SHP77 (cell line): ENCODE data around the gene TTC28.
"Not testable (repeated sequence)": the region's sequence is repeated elsewhere in the genome, so short reads cannot be mapped to it uniquely, and the experiment has no call there.

Source experiments
- DNase-seq, 2 experiments: peaks; one replicate each; lab custom pipeline; 2025; lab: John Stamatoyannopoulos, UW

TTC28 gene

DNA sequence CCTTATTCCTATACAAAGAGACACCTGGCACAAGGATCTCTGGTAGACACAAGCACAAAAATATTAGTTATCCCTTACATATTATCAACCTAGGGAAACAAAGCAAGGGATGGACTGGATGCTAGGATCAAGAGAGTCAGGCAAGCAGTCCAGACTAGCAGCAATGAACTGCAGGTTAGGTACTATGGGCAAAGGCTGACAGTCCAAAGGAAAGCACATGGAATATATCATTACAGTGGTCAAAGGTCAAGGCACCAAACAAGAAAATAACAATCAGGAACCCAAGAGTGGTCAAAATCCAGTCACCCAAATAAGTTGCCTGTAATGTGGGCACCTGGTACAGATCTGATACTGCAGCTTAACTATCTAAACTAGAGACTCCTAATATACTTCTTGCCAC is 77.7 kb downstream of the TTC28 start:
- no peak for DNase-seq

DNA sequence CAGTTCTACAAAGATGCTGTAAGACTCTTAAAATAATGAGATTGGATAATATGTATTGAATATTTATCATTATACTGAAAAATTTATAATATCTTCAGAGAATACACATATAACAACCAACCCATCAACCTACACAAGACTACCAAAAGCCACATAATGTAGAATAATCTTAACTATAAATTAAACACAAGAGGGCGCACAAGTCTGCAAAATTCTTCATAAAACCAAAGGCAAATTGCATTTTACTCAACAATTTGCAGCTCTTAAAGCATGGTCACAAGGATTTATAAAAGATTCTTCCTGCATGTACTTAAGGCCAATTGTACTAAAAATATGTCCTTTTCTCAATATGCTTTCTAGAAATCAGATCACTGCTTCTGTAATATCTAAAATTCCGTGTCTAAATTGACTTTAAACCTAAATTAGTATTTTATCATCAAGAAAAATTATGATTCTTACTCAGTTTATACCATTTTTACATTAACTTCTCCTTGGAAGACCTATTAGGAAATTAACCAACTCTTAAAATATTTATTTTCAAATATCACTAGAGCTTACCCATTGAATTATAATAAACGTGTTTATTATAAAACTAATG is 79.0 kb downstream of the TTC28 start:
- DNase-seq, result peak; percentile 59 to 61

- no peak for DNase-seq
Measured at GRCh38 chr22:28599693-28600092, 79.9 kb downstream of the TTC28 start.

DNA sequence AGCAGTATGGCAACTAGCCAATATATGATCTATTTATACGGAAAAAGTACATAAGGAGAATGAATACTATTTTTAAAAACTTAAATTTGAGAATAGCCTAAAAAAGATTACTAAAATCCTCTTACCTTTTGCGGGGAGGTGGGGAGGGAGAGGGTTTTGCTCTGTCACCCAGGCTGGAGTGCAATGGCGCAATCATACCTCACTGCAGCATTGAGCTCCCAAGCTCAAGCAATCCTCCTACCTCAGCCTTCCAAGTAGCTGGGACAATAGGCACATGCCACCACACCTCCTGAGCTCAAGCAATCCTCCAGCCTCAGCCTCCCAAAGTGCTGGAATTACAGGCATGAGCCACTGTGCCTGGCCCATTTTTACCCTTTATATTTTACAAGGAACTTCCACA is 82.0 kb downstream of the TTC28 start:
- DNase-seq, result no peak

DNA sequence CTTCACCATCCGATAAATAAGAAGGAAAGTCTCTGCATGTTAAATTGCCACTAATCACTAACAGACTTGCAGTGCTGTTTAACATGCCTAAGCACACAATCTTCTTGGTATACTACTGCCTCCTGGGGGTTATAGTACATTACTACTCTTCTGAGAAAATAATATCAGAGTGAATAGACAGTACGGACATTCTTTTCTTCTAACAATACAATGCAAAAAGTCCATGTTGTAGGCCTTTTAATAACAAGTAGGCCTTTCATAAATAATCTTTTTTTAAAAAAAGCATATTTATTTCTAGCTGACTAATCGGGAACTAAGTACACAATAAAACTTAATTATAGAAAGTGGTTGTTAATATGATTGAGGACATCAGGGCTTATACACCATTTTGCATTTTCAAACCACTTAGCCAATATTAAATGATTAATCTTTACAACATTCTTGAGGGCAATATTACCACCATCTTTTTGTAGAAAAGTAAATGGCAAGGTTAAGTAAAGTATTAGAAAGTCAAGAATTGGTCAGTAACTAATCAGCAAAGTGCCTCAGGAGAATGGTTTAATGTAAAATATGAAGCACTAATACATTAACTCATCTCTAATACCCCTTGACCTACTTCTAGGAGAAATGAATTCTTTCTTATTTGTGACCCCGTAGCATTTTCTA is 84.7 kb downstream of the TTC28 start:
- DNase-seq, result peak; percentile 65 to 72

DNA sequence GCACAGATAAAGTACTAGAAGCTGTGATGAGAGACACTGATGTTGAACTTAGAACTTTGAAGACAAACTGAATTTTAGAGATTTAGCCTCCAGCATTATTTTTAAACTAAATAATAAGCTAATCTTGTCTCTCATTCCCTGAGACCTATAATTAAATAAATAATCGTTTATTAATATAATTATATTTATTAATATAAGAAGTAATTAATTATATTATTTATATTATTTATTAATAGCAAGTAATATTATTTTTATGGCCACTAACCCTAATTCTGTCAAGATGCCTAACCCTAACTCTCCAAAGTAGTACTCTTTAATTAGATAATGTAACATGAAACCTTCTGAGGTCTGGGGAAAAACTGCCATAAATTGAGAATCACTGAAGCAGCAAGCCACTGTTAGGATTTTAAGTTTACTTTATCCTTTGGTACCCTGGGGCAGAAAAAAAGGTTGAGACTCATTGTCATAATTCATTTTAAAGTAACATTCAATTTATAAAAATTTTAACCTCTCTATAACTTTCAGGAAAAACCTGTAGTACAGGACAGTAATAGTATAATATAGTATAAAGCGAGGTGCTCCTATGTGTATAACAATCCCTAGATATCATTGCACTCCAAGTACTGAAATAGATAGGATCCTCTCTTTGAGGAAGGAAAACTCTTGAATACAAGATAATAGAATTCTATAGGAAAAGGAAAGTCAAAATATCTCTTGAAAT is 85.4 kb downstream of the TTC28 start:
- DNase-seq, result no peak

GRCh38 chr22:28593299-28593698 is 86.3 kb downstream of the TTC28 start:
- no peak for DNase-seq

DNA sequence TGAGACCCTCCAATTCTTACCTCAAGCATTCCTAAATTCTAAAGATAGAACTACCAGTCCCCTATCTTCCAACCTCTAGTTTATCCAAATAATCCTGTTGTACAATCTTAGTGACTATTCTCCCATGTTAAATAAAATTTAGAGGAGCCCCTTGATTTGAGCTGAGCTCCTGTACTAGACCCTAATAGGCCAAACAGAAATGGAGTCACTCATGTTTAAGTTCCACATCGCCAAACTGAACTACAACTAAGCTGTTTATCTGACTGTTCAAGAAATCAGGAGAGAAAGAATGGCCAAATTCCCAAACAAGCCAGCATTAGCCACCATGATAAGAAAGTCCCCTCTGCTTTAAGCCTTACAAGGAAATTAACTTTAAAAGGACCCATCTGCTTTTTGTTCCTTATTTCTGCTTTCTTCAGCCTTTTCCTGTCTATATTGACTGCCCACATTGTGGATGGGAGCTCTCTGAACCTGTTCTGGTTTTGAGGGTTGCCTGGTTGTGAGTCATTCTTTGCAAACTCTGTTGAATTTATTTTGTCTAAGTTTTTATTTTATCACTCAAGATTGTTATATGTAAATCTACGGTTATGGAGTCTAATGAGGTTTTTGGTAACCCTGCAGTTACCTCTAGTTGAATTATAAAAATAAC is 90.4 kb downstream of the TTC28 start:
- DNase-seq, result no peak

- DNase-seq, result no peak
Measured at GRCh38 chr22:28585324-28585723, 94.3 kb downstream of the TTC28 start.

- no peak for DNase-seq
Measured at GRCh38 chr22:28582806-28583205, 96.8 kb downstream of the TTC28 start.

- DNase-seq, result no peak
Measured at GRCh38 chr22:28581016-28581415, 98.6 kb downstream of the TTC28 start.

DNA sequence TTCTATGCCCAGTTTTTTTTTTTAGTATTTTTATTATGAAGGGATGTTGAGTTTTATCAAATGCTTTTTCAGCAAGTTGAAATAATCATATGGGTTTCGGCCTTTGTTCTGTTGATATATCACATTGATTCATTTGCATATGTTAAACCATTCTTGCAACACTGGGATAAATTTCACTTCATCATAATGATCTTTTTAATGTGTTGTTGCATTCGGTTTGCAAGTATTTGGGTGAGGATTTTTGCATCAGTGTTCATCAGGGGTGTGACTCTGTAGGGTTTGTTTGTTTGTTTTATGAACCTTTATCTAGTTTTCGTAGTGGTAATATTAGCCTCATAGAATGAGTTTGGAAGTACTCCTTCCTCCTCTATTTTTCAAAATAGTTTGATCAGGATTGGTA is 103.5 kb downstream of the TTC28 start:
- no peak for DNase-seq

GRCh38 chr22:28574159-28574788 is 105.4 kb downstream of the TTC28 start:
- DNase-seq, result no peak

DNA sequence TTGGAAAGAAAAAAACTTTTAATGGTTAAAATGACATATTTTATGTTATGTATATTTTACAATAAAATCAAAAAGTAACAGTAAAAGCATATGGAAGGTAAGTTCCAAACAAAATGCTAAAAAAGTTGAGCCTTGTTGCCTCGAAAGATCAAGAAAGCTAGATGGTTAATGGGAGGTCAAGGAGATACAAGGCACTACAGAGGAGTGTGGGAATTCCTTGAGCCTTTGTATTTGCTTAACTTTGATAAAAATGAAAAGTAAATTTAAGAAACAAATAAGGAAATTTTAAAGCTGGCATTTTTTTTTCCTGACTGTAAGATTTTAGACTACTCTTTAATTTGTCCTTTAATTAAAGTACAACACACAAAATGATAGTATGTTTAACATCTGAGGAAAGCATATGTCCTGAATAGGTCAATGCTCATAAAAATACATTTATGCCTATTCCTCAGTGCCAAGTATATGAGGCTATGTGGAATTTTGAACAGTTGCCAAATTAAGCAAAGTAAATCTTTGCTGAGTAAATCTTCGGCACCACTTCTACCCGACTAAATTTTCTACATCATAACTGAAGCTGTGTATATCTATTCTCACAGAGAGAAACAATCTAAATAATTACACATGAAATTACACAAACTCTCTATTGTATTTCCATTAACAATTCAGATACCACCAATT is 108.8 kb downstream of the TTC28 start:
- DNase-seq, result no peak

DNA sequence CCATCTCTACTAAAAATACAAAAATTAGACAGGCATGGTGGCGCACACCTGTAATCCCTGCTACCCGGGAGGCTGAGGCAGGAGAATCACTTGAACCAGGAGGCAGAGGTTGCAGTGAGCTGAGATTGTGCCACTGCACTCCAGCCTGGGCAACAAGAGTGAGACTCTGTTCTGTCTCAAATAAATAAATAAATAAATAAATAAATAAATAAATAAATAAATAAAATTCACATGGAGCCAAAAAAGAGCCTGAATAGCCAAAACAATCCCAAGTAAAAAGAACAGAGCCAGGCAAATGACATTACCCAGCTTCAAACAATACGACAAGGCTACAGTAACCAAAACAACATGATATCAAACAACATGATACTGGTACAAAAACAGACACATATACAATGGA is 110.7 kb downstream of the TTC28 start:
- not testable (repeated sequence) for DNase-seq

- no peak for DNase-seq
Measured at GRCh38 chr22:28568099-28568498, 111.5 kb downstream of the TTC28 start.

DNA sequence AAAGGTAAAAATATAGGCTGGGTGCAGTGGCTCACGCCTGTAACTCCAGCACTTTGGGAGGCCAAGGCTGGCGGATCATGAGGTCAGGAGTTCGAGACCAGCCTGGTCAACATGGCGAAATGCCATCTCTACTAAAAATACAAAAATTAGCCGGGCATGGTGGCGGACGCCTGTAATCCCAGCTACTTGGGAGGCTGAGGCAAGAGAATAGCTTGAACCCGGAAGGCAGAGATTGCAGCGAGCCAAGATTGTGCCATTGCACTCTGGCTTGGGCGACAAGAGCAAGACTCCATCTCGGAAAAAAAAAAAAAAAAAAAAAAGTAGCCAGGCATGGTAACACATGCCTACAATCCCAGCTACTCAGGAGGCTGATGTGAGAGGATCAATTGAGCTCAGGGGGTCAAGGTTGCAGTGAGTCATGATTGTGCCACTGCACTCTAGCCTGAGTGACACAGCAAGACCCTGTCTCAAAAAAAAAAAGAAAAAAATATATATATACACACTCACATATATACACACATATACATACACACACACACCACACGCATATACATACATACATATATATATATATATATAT is 112.6 kb downstream of the TTC28 start:
- not testable (repeated sequence) for DNase-seq

- no peak for DNase-seq
Measured at GRCh38 chr22:28563636-28564035, 116.0 kb downstream of the TTC28 start.

GRCh38 chr22:28562324-28562723 is 117.3 kb downstream of the TTC28 start:
- DNase-seq, result no peak

DNA sequence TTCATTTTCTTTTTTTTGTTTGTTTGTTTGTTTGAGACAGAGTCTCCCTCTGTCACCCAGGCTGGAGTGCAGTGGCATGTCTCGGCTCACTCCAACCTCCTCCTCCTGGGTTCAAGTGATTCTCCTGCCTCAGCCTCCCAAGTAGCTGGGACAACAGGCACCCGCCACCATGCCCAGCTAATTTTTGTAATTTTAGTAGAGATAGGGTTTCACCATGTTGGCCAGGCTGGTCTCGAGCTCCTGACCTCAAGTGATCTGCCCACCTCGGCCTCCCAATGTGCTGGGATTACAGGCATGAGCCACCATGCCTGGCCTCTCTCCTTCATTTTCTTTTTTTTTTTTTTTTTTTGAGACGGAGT is 118.9 kb downstream of the TTC28 start:
- not testable (repeated sequence) for DNase-seq

GRCh38 chr22:28560046-28560742 is 119.4 kb downstream of the TTC28 start:
- no peak for DNase-seq
